ENCODE measurements around the gene PEDS1. TPM values are rescaled to one million over a fixed set of nuclear protein-coding genes. Genes with fewer than 3 reads are reported as not detected.

Gene PEDS1
- total and polyA plus RNA-seq, 12 donors: 18.7 to 39.1 (median 29.8) TPM

DNA sequence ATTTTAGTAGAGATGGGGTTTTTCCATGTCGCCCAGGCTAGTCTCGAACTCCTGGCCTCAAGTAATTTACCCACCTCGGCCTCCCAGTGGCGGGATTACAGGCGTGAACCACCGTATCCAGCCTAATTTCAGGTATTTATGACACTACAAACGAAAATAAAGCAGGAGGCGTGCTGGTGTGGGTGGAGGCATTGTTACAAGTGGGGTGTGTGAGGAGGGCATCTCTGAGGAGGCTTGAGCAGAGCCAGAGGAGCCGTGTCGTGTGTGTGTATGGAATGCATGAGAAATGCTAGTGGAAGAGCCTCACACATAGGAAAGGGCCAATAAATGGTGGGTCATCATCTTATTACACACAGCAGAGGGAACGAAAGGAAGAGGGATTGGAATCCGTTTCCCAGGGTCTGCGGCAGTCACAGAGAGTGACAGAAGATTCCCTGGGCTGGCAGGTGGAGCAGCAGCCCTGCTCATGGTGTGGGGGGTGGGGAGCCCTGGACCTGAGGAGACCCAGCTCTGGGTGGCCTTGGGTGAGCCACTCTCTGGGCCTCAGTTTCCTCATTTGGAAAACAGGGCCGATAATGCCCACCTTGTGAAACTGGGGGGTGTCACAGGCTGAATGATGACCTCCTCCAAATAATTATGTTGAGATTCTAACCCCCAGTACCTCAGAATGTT is 17.2 kb upstream of the PEDS1 start:
- 90 to 95% (median 91%) methylated on average over 14 of the region's 14 CpGs for WGBS, 4 donors
- intact Hi-C loops (cut with DNase I): loop anchor here (5.0 to 10.0 kb wide), 2 partner anchors 48 to 196 kb away; no protein-coding TSS in a partner anchor
- H3K27me3 ChIP-seq: no peaks in the 10 kb centered on the region
- no peak for DNase-seq
- no peaks in the 10 kb centered on the region for H3K9me3 ChIP-seq (replicated peaks in 1 of 3)
- no peak overlapping the region for H3K4me3 ChIP-seq
- no peaks in the 10 kb centered on the region for H3K36me3 ChIP-seq (replicated peaks in 1 of 2)
- H3K27ac ChIP-seq: peak overlapping the region in 1 of 5 donors; percentile 10
- H3K4me1 ChIP-seq (replicated peaks in 1 of 2): peaks cover 3 to 26% of the 10 kb centered on the region in 2 donors
- TF ChIP-seq, protein P1, sequence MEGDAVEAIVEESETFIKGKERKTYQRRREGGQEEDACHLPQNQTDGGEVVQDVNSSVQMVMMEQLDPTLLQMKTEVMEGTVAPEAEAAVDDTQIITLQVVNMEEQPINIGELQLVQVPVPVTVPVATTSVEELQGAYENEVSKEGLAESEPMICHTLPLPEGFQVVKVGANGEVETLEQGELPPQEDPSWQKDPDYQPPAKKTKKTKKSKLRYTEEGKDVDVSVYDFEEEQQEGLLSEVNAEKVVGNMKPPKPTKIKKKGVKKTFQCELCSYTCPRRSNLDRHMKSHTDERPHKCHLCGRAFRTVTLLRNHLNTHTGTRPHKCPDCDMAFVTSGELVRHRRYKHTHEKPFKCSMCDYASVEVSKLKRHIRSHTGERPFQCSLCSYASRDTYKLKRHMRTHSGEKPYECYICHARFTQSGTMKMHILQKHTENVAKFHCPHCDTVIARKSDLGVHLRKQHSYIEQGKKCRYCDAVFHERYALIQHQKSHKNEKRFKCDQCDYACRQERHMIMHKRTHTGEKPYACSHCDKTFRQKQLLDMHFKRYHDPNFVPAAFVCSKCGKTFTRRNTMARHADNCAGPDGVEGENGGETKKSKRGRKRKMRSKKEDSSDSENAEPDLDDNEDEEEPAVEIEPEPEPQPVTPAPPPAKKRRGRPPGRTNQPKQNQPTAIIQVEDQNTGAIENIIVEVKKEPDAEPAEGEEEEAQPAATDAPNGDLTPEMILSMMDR (IDR thresholded peaks at IDR 0.05): no peak
- no peak for TF ChIP-seq POLR2A (IDR thresholded peaks at IDR 0.05)

DNA sequence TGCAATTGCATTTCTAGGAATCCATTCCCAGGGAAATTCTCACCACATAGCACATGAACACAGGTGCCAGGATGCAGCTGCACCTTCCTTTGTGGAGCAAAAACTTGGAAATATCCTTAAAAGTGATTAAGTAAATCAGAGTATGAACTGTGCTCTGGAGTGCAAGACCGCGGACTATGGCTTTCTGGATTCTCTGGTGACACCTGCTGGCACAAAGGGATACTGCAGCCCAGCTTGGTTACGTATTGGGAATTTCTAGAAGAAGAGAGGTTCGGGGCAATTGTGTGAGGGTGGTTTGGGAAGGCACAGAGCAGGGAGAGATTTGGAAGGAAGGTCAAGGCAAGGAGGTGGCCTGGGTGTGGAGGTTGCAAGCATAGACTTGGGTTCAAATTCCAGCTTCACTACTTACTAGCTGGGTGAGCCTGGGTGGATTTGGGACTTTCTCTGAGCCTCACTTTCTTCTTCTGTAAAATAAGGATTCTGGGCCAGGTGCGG is 15.9 kb upstream of the PEDS1 start:
- Histone ChIP-seq H3K4me3 (no peak overlapping the region), H3K9me3 (replicated peaks in 1 of 3) (no peaks in the 10 kb centered on the region), H3K27ac (no peak overlapping the region), H3K4me1 (replicated peaks in 1 of 2) (peaks cover 9 to 30% of the 10 kb centered on the region in 2 donors), H3K36me3 (replicated peaks in 1 of 2) (no peaks in the 10 kb centered on the region), H3K27me3 (no peaks in the 10 kb centered on the region)
- peak; percentile 72 to 97 (median 89) for DNase-seq
- intact Hi-C loops (cut with DNase I): loop anchor here in 1 of 2 donors (5.0 kb wide), 1 partner anchor 47 kb away; no protein-coding TSS in a partner anchor
- TF ChIP-seq, protein P1 (IDR thresholded peaks at IDR 0.05): peak; percentile 85 to 99 (median 98)
- TF ChIP-seq POLR2A (IDR thresholded peaks at IDR 0.05): no peak
- 16 to 24% (median 20%) methylated on average over 5 of the region's 5 CpGs for WGBS, 4 donors

DNA sequence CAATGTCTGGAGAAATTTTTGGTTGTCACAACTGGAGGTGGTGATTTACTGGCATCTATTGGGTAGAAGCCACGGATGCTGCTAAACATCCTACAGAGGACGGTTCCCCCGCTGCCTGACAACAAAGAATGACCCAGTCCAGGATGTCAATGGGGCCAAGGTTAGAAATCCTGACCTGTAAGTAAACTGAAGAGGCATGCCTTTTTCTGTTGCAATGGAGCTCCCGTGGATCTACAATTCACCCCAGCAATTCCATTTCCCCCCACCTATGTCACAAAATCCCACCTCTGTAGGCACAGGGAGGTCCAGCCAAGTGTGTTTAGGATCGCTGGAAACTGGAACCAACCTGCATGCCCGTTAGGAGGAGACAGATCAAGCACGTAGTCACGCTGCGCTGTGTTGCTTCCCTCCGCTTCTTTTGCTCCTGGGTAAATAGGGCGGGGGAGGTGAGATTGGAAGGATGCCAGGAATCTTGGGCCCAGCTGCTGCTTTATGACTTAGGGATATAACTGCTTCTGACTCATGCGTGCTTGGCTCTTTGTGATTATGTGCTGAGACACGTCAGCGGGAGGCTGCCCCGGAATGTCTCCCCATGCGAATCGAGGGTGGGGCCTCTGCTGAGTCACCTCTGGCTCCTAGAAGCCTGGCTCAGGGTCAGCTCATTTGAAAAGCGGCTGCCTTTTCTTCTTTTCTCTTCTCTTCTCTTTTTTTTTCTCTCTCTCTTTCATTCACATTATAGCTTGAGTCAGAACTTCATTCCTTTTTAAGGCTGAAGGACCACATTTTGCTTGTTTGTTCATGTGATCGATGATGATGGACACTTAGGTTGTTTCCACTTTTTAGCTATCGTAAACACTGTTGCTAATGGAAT is 12.4 kb upstream of the PEDS1 start:
- 2 to 4% (median 4%) methylated on average over 20 of the region's 20 CpGs for WGBS, 4 donors
- H3K36me3 ChIP-seq (replicated peaks in 1 of 2): no peaks in the 10 kb centered on the region
- H3K27me3 ChIP-seq: no peaks in the 10 kb centered on the region
- peak overlapping the region in 2 of 4 donors; percentile 0 to 51 for H3K4me3 ChIP-seq
- peak; percentile 97 to 100 (median 99) for DNase-seq
- no peaks in the 10 kb centered on the region for H3K9me3 ChIP-seq (replicated peaks in 1 of 3)
- H3K4me1 ChIP-seq (replicated peaks in 1 of 2): peaks cover 7 to 13% of the 10 kb centered on the region in 2 donors
- TF ChIP-seq, protein P1 (IDR thresholded peaks at IDR 0.05): no peak
- TF ChIP-seq POLR2A (IDR thresholded peaks at IDR 0.05): peak in 1 of 2 donors; percentile 90
- intact Hi-C loops (cut with DNase I): loop anchor here in 1 of 2 donors (5.0 kb wide), 1 partner anchor 44 kb away; no protein-coding TSS in a partner anchor
- H3K27ac ChIP-seq: peak overlapping the region; percentile 69 to 99 (median 94)
